Activated CD4-positive, CD25-positive, alpha-beta regulatory T cell (primary cell): ENCODE measurements around the gene THRB.
"Not testable (repeated sequence)": the region's sequence is repeated elsewhere in the genome, so short reads cannot be mapped to it uniquely, and the experiment has no call there.

ENCODE experiments used
- DNase-seq, 4 experiments: peaks; one replicate each; lab custom pipeline; 2025; lab: John Stamatoyannopoulos, UW

THRB gene

DNA sequence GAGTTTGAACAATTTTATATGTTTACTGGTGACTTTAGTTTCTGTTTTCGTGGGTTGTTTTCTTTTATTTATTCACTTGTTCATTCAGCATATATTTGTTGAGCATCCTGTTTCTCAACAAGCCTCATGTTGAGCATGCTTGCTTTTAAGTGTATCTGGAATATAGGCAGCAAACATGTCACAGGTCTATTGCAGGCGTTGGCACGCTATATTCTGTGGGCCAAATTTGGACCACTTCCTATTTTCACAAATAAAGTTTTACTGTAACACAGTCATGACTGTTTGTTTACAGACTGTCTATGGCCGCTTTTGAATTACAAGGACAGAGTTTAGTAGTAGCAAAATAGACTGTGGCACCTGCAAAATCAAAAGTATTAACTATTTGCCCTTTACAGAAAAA lies 89.6 kb downstream of the THRB start:
- no peak for DNase-seq

GRCh38 chr3:24401811-24402185 lies 92.9 kb downstream of the THRB start:
- DNase-seq, result no peak

- no peak for DNase-seq
These were observed 93.4 kb downstream of the THRB start for GRCh38 chr3:24401090-24401810.

GRCh38 chr3:24400450-24400849 lies 94.2 kb downstream of the THRB start:
- no peak for DNase-seq

GRCh38 chr3:24400015-24400414 lies 94.6 kb downstream of the THRB start:
- no peak for DNase-seq

DNA sequence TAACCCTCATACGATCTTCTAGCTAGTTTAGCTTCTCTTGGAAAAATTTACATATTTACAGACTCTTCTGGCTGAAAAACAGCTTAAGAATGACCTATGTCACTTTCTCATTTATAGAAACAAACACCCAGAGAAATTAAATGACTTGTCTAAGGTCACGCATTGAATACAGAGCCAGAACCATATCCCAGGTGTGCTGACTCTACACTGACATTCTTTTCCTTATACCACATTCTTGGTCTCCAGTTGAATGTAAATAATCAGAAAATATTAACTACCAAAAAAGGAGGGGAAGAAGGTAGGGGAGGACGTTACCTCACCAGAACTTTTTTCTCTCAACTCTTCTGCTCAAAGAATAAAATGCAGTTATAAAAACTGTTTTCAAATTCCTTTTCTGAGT lies 95.0 kb downstream of the THRB start:
- no peak for DNase-seq

DNA sequence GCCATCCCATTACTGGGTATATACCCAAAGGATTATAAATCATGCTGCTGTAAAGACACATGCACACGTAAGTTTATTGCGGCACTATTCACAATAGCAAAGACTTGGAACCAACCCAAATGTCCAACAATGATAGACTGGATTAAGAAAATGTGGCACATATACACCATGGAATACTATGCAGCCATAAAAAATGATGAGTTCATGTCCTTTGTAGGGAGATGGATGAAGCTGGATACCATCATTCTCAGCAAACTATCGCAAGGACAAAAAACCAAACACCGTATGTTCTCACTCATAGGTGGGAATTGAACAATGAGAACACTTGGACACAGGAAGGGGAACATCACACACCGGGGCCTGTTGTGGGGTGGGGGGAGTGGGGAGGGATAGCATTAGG lies 95.9 kb downstream of the THRB start:
- not testable (repeated sequence) for DNase-seq

DNA sequence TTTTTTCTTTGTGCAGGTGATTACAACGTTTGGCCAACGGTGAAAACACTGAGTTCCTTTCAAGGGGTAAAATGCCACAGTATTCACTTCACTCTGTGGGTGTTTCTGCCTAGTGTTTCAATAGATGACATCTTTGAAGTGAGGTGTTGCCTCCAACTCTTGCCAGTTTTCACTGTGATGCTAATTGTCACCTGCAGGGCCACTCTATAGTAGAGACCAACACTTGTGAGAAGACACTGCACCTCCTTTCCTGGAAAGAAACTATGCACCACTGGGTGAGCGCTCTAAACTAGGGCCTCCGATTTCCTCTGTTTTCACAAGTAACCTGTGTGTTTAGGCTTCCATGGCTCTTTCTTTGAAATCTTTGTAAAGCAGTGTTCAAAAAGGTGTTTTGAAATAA lies 98.3 kb downstream of the THRB start:
- DNase-seq, result no peak

DNA sequence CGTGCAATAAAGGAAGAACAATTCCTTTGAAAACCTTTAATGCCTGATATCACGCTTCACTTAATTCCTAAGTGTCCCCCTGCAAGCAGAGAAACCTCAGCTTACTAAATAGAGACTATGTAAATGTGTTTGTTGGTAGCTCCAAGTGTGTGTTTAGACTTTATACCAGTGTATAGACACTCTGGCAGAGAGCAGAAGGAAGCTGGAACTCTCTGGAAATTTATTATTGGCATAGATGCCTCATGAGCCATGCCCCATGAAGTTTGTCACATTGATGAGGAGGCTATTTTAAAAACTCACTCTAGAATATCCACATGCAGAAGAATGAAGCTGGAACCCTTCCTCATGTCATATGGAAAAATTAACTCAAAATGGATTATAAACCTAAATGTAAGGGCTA lies 99.9 kb downstream of the THRB start:
- DNase-seq, result no peak

DNA sequence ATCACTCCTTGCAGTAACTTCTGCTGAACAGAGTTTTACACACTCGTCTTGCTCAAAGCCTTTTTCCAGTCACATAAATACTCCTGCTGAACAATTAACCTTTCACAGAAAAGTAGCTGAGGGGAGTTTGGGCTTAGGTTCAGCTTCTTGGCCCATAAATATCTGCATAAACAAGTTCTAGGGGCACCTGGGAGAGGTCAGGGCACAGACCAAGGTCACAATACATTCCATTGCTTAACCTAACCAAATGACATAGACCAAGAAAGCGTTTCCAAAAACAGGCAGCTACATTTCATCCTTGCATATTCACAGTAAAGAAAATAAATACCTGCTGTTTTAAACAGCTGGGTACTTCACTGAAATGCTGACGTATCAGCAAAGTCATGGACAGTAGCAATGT lies 101.3 kb downstream of the THRB start:
- DNase-seq, result no peak

DNA sequence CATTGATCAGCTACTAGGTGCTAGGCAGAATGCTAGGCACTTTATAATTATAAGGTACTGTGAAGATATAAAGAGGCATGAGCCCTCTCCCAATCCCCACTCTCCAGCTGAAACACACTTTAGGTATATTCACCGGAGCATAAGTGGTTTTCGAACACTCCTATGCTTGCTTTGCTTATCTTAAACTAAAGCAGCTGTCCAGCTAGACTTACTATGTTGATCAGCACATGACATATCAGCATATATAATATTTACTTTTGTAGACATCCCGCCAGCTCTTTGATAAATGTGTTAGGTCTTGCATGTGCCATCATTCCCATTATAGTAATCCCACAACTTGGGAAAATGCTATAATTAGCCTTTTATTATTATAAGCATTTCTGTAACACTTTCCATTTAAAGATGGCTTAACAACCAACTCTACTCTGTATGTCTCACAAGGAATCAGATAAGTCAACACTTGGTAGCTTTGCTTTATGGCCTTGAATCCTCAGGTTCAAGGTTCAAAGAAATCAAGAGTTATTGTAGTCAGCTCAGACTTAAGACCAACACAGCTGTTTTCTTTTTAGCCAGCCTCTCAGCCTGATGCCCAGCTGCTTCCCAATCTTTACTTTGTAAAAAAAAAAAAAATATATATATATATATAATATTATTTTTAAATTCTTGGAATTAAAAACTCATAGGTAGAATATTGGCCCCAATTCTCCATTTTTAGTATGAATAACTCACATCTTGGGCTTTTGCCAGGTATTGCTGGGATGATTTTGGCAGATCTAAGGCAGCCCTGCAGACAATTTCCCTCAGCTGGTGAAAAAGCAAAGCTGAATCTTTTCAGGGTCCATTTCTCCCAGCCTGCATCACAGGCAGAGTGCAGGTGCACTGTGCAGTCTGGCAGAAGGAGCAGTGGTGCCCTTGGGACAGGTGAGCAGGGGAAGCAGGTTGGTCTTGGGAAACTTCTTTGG lies 104.2 kb downstream of the THRB start:
- DNase-seq, result no peak

DNA sequence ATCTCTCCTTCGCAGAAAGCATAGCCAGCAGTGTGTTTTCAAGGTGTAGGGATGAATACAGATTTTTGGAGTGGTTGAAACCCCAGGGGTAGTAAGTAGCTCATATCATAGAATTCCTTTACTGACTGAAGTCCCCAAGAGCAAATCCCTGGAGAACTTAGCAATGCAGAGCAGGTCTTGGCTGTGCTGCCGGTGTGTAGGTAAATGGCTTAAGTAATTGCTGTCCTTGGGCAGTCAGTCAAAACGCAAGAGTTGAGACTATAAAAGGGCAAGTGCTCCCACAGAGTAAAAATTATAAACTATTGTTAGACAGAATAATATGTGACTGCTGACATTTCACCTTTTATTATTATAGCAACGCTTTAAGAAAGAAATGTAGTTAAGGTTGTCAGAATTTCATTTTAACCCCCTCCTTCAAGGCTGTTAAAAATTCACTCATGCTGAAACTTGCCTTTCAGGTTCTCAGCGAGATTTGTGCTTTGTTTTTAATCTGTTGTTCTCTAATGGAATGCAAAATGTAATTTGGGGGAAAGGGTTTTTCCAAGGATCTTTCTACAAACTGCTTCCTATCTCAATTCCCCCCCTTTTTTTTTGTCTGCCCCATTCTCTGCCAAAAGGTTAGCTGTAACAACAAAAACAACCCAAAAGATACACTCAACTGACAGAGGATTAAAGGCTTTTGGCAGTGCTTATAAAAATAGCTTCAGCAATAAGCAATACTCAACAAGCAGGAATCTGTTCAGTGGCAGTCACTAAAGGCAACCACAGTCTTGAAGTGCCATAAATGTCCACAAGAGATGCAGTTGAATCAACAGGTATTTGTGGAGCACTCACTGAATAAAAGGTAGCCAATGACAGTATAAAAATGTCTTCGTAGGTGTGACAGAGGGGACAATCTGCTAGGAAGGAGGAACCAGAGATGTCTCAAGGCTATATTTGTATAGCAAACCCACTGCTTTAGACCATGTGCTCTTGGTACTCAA lies 105.3 kb downstream of the THRB start:
- DNase-seq, result no peak

- no peak for DNase-seq
These were observed 106.0 kb downstream of the THRB start for GRCh38 chr3:24388611-24389010.

GRCh38 chr3:24388159-24388558 lies 106.5 kb downstream of the THRB start:
- DNase-seq, result no peak

DNA sequence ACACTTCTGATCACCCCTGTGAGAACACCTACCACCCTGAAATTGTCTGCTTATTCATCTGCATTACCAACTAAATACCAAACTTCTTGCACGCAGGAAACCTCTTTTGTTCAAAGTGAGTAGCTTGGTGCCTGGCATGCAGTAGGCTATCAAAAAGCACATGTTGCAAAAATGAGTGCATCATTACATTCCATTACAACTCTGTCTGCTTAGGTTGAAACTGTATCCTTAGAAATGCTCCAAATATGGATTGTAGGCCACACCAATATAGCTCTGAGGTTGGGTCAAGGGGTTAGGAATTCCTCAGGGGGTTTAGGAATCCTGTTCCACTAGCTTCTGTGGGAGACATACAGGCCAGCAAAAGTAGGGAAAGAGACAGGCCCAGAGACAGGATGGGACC lies 107.2 kb downstream of the THRB start:
- no peak for DNase-seq

- no peak for DNase-seq
These were observed 107.7 kb downstream of the THRB start for GRCh38 chr3:24387000-24387399.

DNA sequence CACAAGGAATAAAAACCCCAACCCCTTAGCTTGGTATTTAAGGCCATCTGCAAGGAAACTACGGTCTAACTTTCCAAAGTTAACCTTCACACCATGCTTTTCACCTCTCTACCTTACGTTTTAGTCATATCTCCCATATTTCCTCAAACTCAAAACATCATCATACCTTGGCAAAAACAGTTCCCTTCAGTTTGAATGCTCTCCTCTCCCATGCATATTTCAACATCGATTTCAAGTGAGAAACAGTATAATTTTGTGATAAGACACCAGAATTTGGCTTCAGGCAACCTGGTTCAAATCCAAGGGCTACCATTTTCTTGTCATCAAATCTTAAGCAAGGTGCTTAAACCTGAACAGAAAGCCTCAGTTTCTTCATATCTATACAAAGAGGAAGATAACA lies 108.2 kb downstream of the THRB start:
- DNase-seq, result no peak

DNA sequence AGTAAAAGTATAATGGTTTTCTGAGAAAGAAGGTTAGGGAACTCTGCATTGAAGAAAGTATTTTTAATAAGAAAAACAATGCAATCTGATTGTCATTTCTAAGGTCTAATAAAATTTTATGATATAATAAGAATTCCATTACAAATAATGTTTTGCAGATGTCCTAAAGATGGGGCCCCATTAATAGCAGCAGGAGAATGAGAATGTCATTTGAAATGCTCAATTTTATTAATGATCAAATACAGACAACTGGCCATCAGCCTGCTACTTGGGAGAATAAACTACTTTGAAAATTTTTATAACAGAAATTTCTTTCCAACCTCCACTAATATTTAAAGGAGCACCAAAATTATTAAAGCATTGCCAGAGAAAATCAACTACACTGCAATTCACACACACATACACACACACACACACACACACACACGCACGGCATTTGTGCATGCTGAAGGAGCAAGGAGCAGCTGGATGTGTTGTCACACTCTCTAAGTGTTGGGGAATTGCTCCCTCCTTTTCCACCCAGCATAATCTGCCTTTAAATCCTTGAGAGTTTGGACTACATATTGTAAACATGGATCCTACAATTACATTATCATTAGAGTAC lies 109.5 kb downstream of the THRB start:
- DNase-seq, result no peak

GRCh38 chr3:24382647-24383046 lies 112.0 kb downstream of the THRB start:
- no peak for DNase-seq

GRCh38 chr3:24379936-24380335 lies 114.7 kb downstream of the THRB start:
- no peak for DNase-seq

DNA sequence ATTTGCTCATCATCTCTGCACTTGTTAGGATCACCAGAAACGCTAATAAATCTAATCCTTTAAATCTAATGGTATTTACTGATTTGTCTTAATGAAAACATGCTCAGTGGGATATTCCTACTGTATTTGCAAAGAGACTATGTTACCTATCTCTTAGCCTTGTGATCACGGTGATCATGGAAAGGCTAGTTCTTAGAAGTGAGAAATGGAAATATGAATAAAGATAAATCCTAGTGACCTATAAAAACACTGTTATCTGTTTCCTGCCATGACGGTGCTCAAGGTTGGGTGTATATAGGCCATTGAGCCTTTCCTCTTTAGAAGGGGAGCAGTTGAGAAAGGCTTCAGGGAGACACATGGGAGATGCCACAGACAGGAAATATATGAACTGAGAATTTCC lies 116.3 kb downstream of the THRB start:
- no peak for DNase-seq
